A549 treated with ZK216348 at 1 μM for 4 hours (cell line): ENCODE results near the gene RGS9. TPM values are rescaled to one million over a fixed set of nuclear protein-coding genes. Genes with fewer than 3 reads are reported as not detected.

Experiments used
- total RNA-seq: library from RNA; stranded (reverse); fragments of 200-300 nt; extraction: Qiagen RNA extraction; gene quantifications from 5 replicates; pipeline ENCODE4 v1.2.3, GENCODE V29; 2022; ENCODE audit warnings: low read depth

The RGS9 gene
- 6.0 to 10.6 TPM (median 7.1 TPM) in 5 replicates for total RNA-seq

DNA sequence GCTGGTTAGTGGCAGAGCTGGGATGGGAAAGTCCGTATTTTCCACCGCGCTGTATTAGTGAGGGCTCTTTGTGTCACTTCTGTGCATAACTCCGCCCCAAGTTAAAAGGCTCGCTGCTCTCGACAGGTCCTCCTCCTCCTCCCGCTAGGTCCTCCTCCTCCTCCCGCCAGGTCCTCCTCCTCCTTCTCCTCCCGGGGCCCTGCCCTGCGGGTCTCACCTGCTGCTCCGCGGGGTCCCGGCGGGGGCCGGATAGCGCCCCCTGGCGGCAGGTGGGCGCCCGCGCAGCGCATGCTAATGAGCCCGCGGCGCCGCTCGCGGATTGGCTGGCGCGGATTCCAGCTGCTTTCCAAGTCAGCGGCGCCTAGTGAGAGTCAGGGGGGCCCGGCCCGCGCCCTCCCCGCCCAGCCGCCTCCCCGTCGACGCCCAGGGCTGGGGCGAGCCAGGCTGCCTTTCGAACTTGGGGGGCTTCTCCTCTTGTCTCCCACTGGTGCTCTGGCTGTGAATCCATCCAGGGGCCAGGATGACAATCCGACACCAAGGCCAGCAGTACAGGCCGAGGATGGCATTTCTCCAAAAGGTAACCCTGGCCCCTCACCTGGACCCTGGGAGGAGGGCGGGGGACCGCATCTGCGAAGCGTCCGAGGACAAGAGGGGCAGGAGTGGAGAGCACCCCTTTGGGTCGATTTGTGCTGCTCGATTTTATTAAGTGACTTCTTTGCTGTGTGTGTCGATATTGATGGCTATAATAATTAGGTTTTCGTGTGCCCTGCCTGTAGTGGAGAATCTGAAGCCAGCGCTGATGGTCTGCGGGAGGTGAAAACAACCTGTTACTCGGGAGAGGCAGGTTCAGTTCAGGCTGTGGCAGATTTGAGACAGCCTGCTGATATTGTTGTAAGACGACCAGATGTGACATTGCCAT is at the start of gene RGS9:
Gene RGS9, plus strand, starts transcription at position 350 of the 919 bp plus-strand sequence. Its CDS starts 171 bp downstream, at position 521.

Other genes starting within 250 kb of the RGS9 start
- gene LRRC37A3, start 217.9 kb upstream of the RGS9 start, total RNA-seq: 1.8 to 4.5 TPM (median 2.1 TPM) in 5 replicates
- 19.6 to 43.8 TPM (median 35.7 TPM) in 5 replicates for gene GNA13, start 80.6 kb upstream of the RGS9 start, total RNA-seq